ENCODE results near the gene CHN2.

DNA sequence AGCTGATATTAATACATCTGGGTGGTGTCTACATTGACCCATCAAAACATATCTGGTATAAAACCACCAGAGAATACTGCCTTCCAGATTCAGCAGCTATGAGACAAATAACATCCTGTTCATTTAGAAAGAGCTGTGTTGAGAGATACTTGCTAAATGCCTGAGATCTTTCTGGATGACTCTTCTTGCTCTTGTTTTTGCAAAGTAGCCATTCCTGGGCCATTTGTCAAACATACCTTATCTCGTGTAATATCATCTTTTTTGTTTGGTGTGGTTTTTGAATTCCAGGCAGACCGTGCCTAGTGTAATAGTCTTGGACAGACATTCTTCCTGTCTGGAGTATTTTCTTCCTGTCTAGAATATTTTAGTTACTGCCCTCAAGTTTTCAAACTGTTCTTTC lies 294.4 kb downstream of the CHN2 start:
- TF ChIP-seq POLR2AphosphoS5 (IDR thresholded peaks at IDR 0.05; ENCODE audit: low read depth, low read length) (no peak), POLR2A (IDR thresholded peaks at IDR 0.05; ENCODE audit: low read depth, low read length) (no peak), TAF1 (IDR thresholded peaks at IDR 0.05; ENCODE audit: borderline replicate concordance, low read depth, low read length) (no peak)

Measured in GM12892 (cell line).